NCI-H1048 (cell line): ENCODE results near the gene CDADC1.

ENCODE experiments used
- DNase-seq: peaks from one replicate; lab custom pipeline; 2025; lab: John Stamatoyannopoulos, UW

Gene CDADC1

GRCh38 chr13:49247643-49248621, at the start of gene CDADC1:
CDADC1 (plus strand) TSS chr13:49247925; CDS start chr13:49248038, 113 bp downstream.
- DNase-seq: peak; percentile 16

- DNase-seq: no peak
These were observed 41.1 kb upstream of the CDADC1 start for GRCh38 chr13:49206641-49207040.

- no peak for DNase-seq
These were observed 39.1 kb upstream of the CDADC1 start for GRCh38 chr13:49208619-49209018.

GRCh38 chr13:49210114-49210513, 37.6 kb upstream of the CDADC1 start:
- DNase-seq: no peak

- no peak for DNase-seq
These were observed 37.1 kb upstream of the CDADC1 start for GRCh38 chr13:49210669-49211068.

GRCh38 chr13:49213539-49213938, 34.2 kb upstream of the CDADC1 start:
- DNase-seq: no peak

GRCh38 chr13:49213997-49214916, 33.5 kb upstream of the CDADC1 start:
- no peak for DNase-seq

GRCh38 chr13:49214917-49215376, 32.8 kb upstream of the CDADC1 start:
- DNase-seq: no peak

GRCh38 chr13:49216334-49216733, 31.4 kb upstream of the CDADC1 start:
- no peak for DNase-seq

GRCh38 chr13:49217962-49218492, 29.7 kb upstream of the CDADC1 start:
- DNase-seq: no peak

- no peak for DNase-seq
These were observed 29.2 kb upstream of the CDADC1 start for GRCh38 chr13:49218493-49219051.

GRCh38 chr13:49219647-49220035, 28.1 kb upstream of the CDADC1 start:
- no peak for DNase-seq

GRCh38 chr13:49220036-49220855, 27.5 kb upstream of the CDADC1 start, which contains the start of gene MLNR:
MLNR (plus strand) TSS chr13:49220338; CDS start chr13:49220338, 0 bp downstream.
- no peak for DNase-seq

- DNase-seq: no peak
These were observed 26.7 kb upstream of the CDADC1 start for GRCh38 chr13:49220856-49221589.

GRCh38 chr13:49221590-49221965, 26.1 kb upstream of the CDADC1 start:
- no peak for DNase-seq

- no peak for DNase-seq
These were observed 22.3 kb upstream of the CDADC1 start for GRCh38 chr13:49225223-49226042.

- no peak for DNase-seq
These were observed 21.1 kb upstream of the CDADC1 start for GRCh38 chr13:49226613-49227012.

GRCh38 chr13:49234741-49235140, 13.0 kb upstream of the CDADC1 start:
- no peak for DNase-seq

GRCh38 chr13:49235856-49236431, 11.8 kb upstream of the CDADC1 start:
- DNase-seq: no peak
